HepG2 (cell line): ENCODE measurements around the gene LATS1. TPM values are rescaled to one million over a fixed set of nuclear protein-coding genes. Genes with fewer than 3 reads are reported as not detected.

Experiments
- DNMT1 ChIP-seq: sonication (generic); formaldehyde crosslinking; IDR thresholded peaks from 2 replicates; pipeline ENCODE4 v1.5.1; 2020; ENCODE audit warnings: mild to moderate bottlenecking, missing genetic modification reagents
- FOXP1 ChIP-seq, 2 experiments: fragments of 450-650 bp in 1 of 2; IDR thresholded peaks; 2 replicates each; pipeline ENCODE4 v1.6.1; 2017 to 2018; ENCODE audit warnings: antibody characterized with exemption in 1 of 2
- KLF9 ChIP-seq: IDR thresholded peaks from 2 replicates; pipeline ENCODE4 v1.6.1; 2016; ENCODE audit warnings: low read depth
- KMT2B ChIP-seq: IDR thresholded peaks from 2 replicates; pipeline ENCODE4 v1.6.1; 2016; ENCODE audit warnings: missing genetic modification reagents, missing compliant biosample characterization
- MEF2D ChIP-seq: sonication (generic); formaldehyde crosslinking; IDR thresholded peaks from 2 replicates; pipeline ENCODE4 v1.5.1; 2020; ENCODE audit warnings: mild to moderate bottlenecking, missing genetic modification reagents
- MIER3 ChIP-seq: IDR thresholded peaks from 2 replicates; pipeline ENCODE4 v1.6.1; 2016; ENCODE audit warnings: missing compliant biosample characterization, borderline replicate concordance
- MXD4 ChIP-seq: IDR thresholded peaks from 2 replicates; pipeline ENCODE4 v1.6.1; 2016; ENCODE audit warnings: mild to moderate bottlenecking, missing biosample characterization, missing genetic modification reagents
- NR2F6 ChIP-seq, 2 experiments: IDR thresholded peaks; 2 replicates each; pipeline ENCODE4 v1.6.1; 2016; ENCODE audit warnings: antibody characterized with exemption in 1 of 2, mild to moderate bottlenecking in 1 of 2
- RARG ChIP-seq: sonication (generic); formaldehyde crosslinking; IDR thresholded peaks from 2 replicates; pipeline ENCODE4 v1.4.0; 2020; ENCODE audit warnings: low read depth, mild to moderate bottlenecking, missing genetic modification reagents
- SP2 ChIP-seq: sonication (generic); formaldehyde crosslinking; IDR thresholded peaks from 2 replicates; pipeline ENCODE4 v1.5.1; 2020; ENCODE audit warnings: mild to moderate bottlenecking, missing genetic modification reagents
- TRIM24 ChIP-seq: sonication (generic); formaldehyde crosslinking; IDR thresholded peaks from 2 replicates; pipeline ENCODE4 v1.8.0; 2022; ENCODE audit warnings: mild to moderate bottlenecking, missing genetic modification reagents
- ZNF224 ChIP-seq: sonication (generic); formaldehyde crosslinking; IDR thresholded peaks from 2 replicates; pipeline ENCODE4 v1.5.0; 2020; ENCODE audit warnings: mild to moderate bottlenecking, missing genetic modification reagents
- ZNF335 ChIP-seq: sonication (generic); formaldehyde crosslinking; IDR thresholded peaks from 2 replicates; pipeline ENCODE4 v1.4.0; 2020; ENCODE audit warnings: missing genetic modification reagents
- ZNF703 ChIP-seq: sonication (generic); formaldehyde crosslinking; IDR thresholded peaks from 2 replicates; pipeline ENCODE4 v1.5.1; 2020; ENCODE audit warnings: missing genetic modification reagents, mild to moderate bottlenecking, moderate library complexity, borderline replicate concordance
- ZNF747 ChIP-seq: sonication (generic); formaldehyde crosslinking; IDR thresholded peaks from 2 replicates; pipeline ENCODE4 v1.8.1; 2023; ENCODE audit warnings: missing genetic modification reagents, mild to moderate bottlenecking, borderline replicate concordance
- polyA plus RNA-seq, 8 experiments: library from polyadenylated mRNA; depleted of rRNA in 3 of 8; stranded (reverse) in 7 of 8; unstranded in 1 of 8; fragments of >200 nt; fragmentation: Illumina TruSeq in 4 of 8; extraction: Trizol in 4 of 8; gene quantifications; 2 replicates each; pipeline versions ENCODE4 v1.2.1 to v1.2.3, GENCODE V29; 2011 to 2016; ENCODE audit warnings: low read depth in 4 of 8, missing spikeins in 1 of 8, mixed read lengths in 1 of 8; ENCODE audit not compliant: insufficient read depth in 1 of 8
- total RNA-seq, 5 experiments: library from RNA; depleted of rRNA; stranded (reverse); fragments of >200 nt; fragmentation: Illumina TruSeq; extraction: Trizol; gene quantifications; 2 replicates each; pipeline ENCODE4 v1.2.3, GENCODE V29; 2016; ENCODE audit warnings: low read depth in 1 of 5
- TF ChIP-seq, protein P1 (sequence below): IDR thresholded peaks from 2 replicates; pipeline ENCODE4 v1.6.1; 2012; ENCODE audit warnings: low read length, improper control_type of control experiment
- TF ChIP-seq, protein P2 (sequence below): sonication (generic); formaldehyde crosslinking; IDR thresholded peaks from 2 replicates; pipeline ENCODE4 v1.4.0; 2020; ENCODE audit warnings: mild to moderate bottlenecking, low read depth, missing genetic modification reagents
- TF ChIP-seq, protein P3 (sequence below): IDR thresholded peaks from 2 replicates; pipeline ENCODE4 v1.6.1; 2016; ENCODE audit warnings: mild to moderate bottlenecking, missing biosample characterization, missing genetic modification reagents

Gene LATS1
- total and polyA plus RNA-seq, 2 of the 13 experiments (the other 11 are each of a cell fraction or from before 2014, with no cell fraction given), result 9.9 to 12.6 TPM

DNA sequence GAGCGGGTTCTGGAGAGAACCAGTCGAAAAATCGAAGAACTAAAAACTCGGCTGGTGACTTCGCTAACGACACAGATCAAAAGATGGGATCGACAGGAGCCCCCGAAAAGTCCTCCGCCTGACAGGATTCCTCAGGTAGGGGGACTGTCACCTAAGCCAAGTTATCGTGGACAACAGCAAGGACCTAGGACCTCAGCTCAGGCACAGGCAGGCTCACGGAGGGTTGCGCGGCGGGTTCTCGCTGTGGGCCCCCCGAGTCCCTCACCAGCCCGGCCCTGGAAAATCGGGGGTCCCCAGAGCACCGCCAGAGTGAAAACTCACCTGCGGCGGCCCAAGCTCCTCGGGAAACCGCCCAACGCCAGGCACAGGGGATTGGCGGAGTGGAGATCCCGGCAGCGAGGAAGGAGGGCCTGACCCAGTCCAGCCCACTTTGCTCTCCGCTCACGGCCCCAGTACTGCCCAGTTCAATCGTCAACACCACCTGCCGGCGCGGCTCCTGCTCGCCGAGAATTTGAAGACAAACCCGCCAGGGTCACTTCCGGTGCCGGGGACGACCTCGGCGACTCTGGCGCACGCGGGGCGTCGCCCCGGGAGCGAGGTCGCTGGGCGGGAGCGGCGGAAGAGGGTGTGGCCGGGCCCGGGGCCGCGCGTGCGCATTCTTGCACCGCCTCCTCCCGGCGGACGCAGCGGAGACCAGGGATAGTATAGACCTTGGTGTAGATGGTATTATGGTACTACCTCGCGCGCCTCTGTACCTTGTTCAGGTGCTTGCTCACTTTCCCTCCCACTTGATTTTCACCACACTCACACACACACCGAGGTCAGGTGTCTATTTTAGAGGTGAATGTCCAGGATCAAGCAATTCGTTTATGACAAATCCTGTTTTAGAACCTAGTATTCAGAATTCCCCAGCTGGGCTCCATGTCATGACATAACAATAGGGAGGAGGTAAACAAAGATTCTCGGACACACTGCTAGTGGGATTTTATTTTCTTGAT is 69.5 kb downstream of the LATS1 start, which contains the start of gene KATNA1 (continued):
- TF ChIP-seq NR2F6 (IDR thresholded peaks at IDR 0.05) (peak; percentile 25), NR2F6 (CRISPR knock-in tag; IDR thresholded peaks at IDR 0.05) (peak; percentile 89), MIER3 (CRISPR knock-in tag) (peak; percentile 95), DNMT1 (CRISPR knock-in tag) (peak; percentile 68), ZNF335 (peak; percentile 94), MXD4 (CRISPR knock-in tag) (peak; percentile 99), KLF9 (peak; percentile 97), KMT2B (peak; percentile 98), FOXP1 (IDR thresholded peaks at IDR 0.05) (no peak), FOXP1 (CRISPR knock-in tag; IDR thresholded peaks at IDR 0.05) (no peak), SP2 (CRISPR knock-in tag) (peak; percentile 57; the same call in 1 of the 2 replicates), ZNF747 (CRISPR knock-in tag) (peak; percentile 100), ZNF703 (CRISPR knock-in tag) (no peak; the same call in 1 of the 2 replicates), ZNF224 (CRISPR knock-in tag) (peak; percentile 100), TRIM24 (peak; percentile 52; the same call in 1 of the 2 replicates), RARG (peak; percentile 96), MEF2D (CRISPR knock-in tag) (peak; percentile 94)
- TF ChIP-seq, protein P1, sequence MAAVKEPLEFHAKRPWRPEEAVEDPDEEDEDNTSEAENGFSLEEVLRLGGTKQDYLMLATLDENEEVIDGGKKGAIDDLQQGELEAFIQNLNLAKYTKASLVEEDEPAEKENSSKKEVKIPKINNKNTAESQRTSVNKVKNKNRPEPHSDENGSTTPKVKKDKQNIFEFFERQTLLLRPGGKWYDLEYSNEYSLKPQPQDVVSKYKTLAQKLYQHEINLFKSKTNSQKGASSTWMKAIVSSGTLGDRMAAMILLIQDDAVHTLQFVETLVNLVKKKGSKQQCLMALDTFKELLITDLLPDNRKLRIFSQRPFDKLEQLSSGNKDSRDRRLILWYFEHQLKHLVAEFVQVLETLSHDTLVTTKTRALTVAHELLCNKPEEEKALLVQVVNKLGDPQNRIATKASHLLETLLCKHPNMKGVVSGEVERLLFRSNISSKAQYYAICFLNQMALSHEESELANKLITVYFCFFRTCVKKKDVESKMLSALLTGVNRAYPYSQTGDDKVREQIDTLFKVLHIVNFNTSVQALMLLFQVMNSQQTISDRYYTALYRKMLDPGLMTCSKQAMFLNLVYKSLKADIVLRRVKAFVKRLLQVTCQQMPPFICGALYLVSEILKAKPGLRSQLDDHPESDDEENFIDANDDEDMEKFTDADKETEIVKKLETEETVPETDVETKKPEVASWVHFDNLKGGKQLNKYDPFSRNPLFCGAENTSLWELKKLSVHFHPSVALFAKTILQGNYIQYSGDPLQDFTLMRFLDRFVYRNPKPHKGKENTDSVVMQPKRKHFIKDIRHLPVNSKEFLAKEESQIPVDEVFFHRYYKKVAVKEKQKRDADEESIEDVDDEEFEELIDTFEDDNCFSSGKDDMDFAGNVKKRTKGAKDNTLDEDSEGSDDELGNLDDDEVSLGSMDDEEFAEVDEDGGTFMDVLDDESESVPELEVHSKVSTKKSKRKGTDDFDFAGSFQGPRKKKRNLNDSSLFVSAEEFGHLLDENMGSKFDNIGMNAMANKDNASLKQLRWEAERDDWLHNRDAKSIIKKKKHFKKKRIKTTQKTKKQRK, result no peak
- TF ChIP-seq, protein P2, sequence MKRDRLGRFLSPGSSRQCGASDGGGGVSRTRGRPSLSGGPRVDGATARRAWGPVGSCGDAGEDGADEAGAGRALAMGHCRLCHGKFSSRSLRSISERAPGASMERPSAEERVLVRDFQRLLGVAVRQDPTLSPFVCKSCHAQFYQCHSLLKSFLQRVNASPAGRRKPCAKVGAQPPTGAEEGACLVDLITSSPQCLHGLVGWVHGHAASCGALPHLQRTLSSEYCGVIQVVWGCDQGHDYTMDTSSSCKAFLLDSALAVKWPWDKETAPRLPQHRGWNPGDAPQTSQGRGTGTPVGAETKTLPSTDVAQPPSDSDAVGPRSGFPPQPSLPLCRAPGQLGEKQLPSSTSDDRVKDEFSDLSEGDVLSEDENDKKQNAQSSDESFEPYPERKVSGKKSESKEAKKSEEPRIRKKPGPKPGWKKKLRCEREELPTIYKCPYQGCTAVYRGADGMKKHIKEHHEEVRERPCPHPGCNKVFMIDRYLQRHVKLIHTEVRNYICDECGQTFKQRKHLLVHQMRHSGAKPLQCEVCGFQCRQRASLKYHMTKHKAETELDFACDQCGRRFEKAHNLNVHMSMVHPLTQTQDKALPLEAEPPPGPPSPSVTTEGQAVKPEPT (CRISPR knock-in tag), result peak; percentile 99
- TF ChIP-seq, protein P3, sequence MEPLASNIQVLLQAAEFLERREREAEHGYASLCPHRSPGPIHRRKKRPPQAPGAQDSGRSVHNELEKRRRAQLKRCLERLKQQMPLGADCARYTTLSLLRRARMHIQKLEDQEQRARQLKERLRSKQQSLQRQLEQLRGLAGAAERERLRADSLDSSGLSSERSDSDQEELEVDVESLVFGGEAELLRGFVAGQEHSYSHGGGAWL (CRISPR knock-in tag), result peak; percentile 100
